HG02678 (cell line): Measurements from ENCODE around the gene PPM1A.

Experiments used
- ATAC-seq: cut with Tn5 transposase; IDR thresholded peaks from one replicate; pipeline ENCODE4 v1.9.1; 2021; ENCODE audit warnings: mild to moderate bottlenecking, moderate library complexity; ENCODE audit not compliant: unreplicated experiment

Gene PPM1A

GRCh38 chr14:60257865-60258264, 8.8 kb downstream of the PPM1A start:
- ATAC-seq: peak; percentile 60

- ATAC-seq: no peak
These were observed 16.1 kb downstream of the PPM1A start for GRCh38 chr14:60265163-60265562.

GRCh38 chr14:60266021-60266937, 17.3 kb downstream of the PPM1A start:
- no peak for ATAC-seq

- no peak for ATAC-seq
These were observed 23.2 kb downstream of the PPM1A start for GRCh38 chr14:60272177-60272576.

GRCh38 chr14:60273956-60274355, 24.9 kb downstream of the PPM1A start:
- no peak for ATAC-seq

GRCh38 chr14:60274448-60274847, 25.4 kb downstream of the PPM1A start:
- no peak for ATAC-seq

- ATAC-seq: no peak
These were observed 26.9 kb downstream of the PPM1A start for GRCh38 chr14:60275932-60276331.

GRCh38 chr14:60276347-60276746, 27.3 kb downstream of the PPM1A start:
- no peak for ATAC-seq

GRCh38 chr14:60277605-60278190, 28.7 kb downstream of the PPM1A start:
- no peak for ATAC-seq

- ATAC-seq: no peak
These were observed 29.3 kb downstream of the PPM1A start for GRCh38 chr14:60278350-60278749.

- no peak for ATAC-seq
These were observed 38.4 kb downstream of the PPM1A start for GRCh38 chr14:60287452-60287851.

GRCh38 chr14:60288279-60288678, 39.3 kb downstream of the PPM1A start:
- no peak for ATAC-seq

GRCh38 chr14:60294411-60295069, 45.5 kb downstream of the PPM1A start:
- no peak for ATAC-seq

- ATAC-seq: no peak
These were observed 51.0 kb downstream of the PPM1A start for GRCh38 chr14:60300019-60300418.

GRCh38 chr14:60301685-60302084, 52.7 kb downstream of the PPM1A start:
- ATAC-seq: no peak

GRCh38 chr14:60302663-60303062, 53.6 kb downstream of the PPM1A start:
- ATAC-seq: no peak

GRCh38 chr14:60303745-60304144, 54.7 kb downstream of the PPM1A start:
- ATAC-seq: no peak

- no peak for ATAC-seq
These were observed 55.5 kb downstream of the PPM1A start for GRCh38 chr14:60304509-60304908.

- ATAC-seq: no peak
These were observed 61.0 kb downstream of the PPM1A start for GRCh38 chr14:60309867-60310552.

GRCh38 chr14:60311417-60311816, 62.4 kb downstream of the PPM1A start:
- no peak for ATAC-seq

- ATAC-seq: no peak
These were observed 64.1 kb downstream of the PPM1A start for GRCh38 chr14:60313093-60313492.
